HL-60 (cell line): ENCODE results near the gene CBR3.

ENCODE experiments used
- SPI1 ChIP-seq: IDR thresholded peaks from 2 replicates; pipeline ENCODE4 v1.6.1; 2012; ENCODE audit warnings: low read depth, mild to moderate bottlenecking, borderline replicate concordance
- TF ChIP-seq, protein P1 (sequence below): IDR thresholded peaks from one replicate; pipeline ENCODE4 v1.5.1; 2011; ENCODE audit warnings: low read length, control low read depth, inconsistent platforms; ENCODE audit not compliant: insufficient read depth

DNA sequence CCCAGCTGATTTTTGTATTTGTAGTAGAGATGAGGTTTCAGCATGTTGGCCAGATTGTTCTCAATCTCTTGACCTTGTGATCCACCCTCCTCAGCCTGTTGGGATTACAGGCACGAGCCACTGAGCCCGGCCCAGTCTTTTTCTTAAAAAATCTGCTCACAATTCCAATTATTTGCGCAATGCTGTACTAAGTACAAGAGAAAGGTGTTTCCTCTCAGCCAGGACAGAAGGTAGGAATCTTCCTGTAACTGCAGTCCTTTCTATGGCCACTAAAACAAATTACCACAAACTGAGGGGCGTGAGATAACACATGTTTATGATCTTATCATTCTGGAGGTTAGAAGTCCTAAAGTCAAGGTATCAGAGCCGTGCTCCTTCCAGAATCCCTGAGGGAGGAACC, 6.9 kb upstream of the CBR3 start:
- TF ChIP-seq, protein P1, sequence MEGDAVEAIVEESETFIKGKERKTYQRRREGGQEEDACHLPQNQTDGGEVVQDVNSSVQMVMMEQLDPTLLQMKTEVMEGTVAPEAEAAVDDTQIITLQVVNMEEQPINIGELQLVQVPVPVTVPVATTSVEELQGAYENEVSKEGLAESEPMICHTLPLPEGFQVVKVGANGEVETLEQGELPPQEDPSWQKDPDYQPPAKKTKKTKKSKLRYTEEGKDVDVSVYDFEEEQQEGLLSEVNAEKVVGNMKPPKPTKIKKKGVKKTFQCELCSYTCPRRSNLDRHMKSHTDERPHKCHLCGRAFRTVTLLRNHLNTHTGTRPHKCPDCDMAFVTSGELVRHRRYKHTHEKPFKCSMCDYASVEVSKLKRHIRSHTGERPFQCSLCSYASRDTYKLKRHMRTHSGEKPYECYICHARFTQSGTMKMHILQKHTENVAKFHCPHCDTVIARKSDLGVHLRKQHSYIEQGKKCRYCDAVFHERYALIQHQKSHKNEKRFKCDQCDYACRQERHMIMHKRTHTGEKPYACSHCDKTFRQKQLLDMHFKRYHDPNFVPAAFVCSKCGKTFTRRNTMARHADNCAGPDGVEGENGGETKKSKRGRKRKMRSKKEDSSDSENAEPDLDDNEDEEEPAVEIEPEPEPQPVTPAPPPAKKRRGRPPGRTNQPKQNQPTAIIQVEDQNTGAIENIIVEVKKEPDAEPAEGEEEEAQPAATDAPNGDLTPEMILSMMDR, result no peak
- TF ChIP-seq SPI1, result no peak
